Measurements from ENCODE around the gene MEOX2.

Gene MEOX2

GRCh38 chr7:15686295-15686956 is at the start of gene MEOX2:
Gene MEOX2, minus strand, starts transcription at chr7:15686683. Its CDS starts 281 bp downstream, at chr7:15686402.
- DNase-seq: no peak

DNA sequence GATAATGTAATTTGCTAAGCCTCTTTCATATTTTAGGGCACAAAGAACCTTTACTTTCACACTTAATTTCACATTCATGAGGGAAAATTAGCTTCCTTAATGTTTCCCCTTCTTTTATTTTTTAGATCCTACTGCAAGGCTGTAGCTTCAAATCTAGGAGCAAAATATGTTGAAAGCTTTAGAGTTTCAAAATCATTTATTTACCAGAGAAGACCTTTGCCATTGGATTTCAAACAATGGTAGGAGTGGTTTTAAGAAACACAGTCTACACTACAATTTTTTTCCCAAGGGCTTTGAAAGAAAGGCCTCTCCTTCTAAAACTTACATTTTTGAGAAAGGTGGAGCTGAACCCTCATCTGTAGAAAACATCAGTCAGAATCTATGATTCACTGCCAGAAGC is 43.3 kb upstream of the MEOX2 start:
- no peak for DNase-seq

DNA sequence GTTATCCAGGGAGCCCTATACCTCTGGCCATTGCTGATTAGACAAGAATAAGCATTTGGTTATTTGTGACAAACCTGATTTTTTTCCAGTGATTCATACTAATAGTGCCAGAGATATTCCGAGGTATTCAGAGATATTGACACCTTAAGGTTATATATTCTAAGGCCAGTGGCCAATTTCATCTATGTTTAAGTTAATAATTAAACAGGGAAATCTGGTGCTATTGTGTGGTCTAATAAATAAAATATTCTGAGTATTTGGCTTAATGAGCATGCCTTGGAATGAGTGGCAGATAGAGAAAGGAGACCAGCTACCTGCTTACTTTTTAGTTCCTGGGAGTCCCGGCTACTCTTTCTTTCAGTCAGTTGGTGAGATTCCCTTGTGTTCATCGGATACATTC is 38.6 kb upstream of the MEOX2 start:
- DNase-seq: no peak

- no peak for DNase-seq
Observed at GRCh38 chr7:15723841-15724240, 37.4 kb upstream of the MEOX2 start.

- no peak for DNase-seq
Observed at GRCh38 chr7:15720849-15721471, 34.5 kb upstream of the MEOX2 start.

DNA sequence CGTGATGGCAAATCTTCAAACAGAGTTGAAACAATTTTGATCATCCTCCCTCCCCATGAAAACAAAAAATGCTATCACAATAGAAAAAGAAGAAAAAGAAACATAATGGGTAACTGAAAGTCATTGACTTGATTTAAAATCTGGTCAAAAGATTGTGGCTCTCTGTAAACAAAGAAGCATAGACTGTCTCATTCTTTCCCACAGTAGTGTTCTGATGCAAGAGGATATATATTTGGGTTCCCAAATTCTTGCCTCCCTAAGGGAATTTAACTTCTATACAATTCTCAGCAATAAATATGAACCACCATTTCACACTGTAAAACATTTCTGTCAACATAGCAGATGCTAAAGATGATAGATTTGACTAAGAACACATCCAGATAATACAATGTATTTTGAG is 32.8 kb upstream of the MEOX2 start:
- DNase-seq: no peak

GRCh38 chr7:15715435-15715834 is 29.0 kb upstream of the MEOX2 start:
- no peak for DNase-seq

- no peak for DNase-seq
Observed at GRCh38 chr7:15709978-15710377, 23.5 kb upstream of the MEOX2 start.

DNA sequence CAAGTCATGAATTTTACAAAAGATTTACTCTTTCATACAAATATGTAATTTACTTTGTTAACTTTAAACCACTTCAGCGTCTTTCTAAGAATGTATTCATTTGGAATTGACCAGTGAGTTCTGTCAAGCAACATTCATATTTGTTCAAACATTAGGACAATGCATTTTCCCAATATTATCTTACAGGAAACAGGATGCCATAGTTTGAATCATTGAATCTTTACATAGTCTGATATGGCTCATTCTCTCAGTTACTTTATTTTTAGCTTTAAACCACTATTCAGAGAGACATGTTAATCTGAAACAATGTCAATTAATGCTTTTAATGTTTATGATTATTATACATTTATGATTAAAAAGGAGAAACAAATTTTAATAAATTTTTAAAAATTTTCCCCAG is 21.1 kb upstream of the MEOX2 start:
- no peak for DNase-seq

DNA sequence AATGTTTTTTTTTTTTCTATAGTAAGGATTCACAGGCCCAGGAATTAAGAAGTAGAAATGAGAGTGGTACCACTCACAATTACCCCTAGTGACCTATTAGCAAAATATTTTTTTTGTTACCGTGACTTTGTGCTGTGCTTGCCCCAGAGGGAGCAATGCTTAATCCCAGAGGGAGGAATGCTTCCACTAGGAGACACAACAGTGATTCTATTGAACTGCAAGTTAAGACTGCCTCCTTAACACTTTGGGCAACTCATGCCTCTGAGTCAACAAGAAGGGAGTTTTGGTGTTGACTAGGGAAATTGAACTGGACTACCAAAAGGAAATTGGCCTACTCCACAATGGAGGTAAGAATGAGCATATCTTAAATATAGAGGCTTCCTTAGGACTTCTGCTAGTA is 17.2 kb upstream of the MEOX2 start:
- DNase-seq: no peak

DNA sequence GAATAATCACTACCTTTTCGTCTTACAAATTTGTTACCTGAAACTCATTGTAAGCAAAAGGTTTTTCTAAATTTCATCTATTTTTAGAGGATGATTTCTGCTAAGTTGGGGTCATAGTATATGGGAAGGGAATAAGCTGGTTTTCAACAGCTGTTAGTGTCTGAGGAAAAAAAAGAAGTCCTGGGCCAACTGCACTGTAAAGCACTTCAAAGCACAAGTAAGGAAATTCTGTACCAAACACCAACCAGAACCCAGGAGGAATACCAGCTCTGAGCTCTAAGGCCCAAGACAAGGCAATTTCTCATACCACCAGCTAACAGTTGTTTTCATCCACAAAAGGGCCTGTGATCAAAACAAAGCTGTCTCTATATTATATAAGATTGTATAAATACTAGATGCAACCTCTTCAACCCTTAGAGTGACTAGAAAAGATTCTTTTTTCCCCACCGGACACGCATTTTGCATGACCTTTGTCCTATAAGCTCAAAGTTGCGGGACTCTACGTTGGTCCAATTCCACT is 6.1 kb upstream of the MEOX2 start:
- DNase-seq: no peak

GRCh38 chr7:15688911-15689310 is 2.4 kb upstream of the MEOX2 start:
- DNase-seq: no peak

DNA sequence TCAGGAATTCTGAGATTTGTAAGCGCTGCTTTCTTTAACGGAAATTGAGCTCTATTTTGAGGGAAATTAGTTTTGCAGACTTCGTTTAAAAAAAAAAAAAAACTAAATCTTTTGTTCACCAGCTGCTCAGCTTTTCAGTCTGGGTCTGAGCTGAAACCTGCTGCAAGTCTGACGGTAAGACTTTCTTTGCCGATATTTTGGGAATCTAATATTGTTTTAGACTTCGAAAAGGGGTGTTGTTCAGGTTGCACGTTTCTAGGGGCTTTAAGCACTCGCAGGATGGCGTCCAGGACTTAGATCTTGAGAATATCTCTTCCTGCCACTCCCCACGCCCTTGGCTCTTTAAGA is 1.8 kb upstream of the MEOX2 start:
- no peak for DNase-seq

- DNase-seq: no peak
Observed at GRCh38 chr7:15687546-15688278, 1.2 kb upstream of the MEOX2 start.

DNA sequence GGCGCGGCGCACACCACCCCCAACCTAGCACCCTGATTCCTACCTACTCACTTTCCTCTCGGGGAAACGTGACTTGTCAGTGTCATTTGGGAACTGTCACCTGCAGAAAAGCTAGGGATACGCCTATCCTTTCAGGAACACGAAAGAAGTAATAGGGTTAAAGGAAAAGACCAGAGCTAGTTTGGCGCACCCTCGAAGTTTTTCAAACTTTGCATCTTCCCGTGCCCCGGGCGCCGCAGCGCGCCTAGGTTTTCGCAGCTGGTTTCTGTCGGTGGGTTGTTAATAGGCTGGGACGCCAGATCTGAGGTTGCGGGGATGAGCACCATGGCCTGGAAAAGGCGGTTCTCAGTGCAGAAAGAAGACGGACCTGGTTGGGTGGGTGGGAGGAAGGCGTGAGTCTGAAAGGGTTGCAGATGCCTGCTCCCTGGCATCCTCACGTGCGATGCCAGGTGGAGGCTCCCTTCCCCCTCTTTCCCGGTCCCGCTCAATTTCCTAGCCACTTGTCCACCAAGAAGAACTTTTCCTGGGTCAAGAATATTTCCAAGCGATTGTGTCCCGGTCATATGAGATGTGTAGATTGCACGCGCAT is 568 bp upstream of the MEOX2 start:
- no peak for DNase-seq

DNA sequence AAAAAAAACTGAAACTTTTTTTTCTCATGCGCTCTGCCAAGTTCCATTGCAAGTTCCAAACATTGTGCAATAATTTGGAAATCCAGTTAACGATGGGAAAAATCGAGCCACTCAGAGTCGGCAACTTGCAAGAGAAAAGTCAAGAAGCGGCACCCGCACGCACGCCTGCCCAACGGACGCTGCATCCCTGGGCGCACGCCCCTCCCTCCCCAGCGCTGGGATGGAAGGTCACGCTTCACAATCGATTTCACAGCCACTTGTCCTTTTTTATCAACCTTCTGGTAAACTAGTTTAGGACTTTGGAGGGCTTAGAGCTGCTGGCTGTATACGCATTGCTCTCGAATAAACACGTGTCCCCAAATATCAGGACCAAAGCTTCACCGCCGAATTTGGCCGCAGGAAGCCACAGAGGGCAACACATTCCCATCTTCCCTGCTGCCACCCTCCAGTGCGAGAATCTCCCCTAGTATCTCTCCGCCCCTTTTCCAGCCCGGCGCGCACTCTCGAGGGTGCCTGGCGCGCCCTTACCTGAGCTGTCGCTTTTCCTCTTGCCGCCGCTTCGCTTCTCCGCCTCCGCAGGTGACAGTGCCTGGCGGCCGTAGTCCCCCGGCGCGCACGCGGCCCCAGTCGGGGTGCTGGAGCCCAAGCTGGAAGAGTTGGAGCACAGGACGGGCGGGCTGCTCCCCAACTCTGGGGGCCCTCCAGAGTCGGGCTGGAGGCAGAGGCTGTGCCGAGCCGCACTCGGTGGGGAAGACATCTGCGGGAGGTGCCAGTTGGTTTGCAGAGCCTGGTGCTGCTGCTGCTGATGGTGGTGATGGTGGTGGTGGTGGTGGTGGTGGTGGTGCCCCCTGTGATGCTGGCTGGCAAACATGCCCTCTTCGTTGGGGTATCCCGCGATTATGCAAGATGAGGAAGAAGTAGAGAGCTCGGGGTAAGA is 857 bp downstream of the MEOX2 start:
- no peak for DNase-seq

DNA sequence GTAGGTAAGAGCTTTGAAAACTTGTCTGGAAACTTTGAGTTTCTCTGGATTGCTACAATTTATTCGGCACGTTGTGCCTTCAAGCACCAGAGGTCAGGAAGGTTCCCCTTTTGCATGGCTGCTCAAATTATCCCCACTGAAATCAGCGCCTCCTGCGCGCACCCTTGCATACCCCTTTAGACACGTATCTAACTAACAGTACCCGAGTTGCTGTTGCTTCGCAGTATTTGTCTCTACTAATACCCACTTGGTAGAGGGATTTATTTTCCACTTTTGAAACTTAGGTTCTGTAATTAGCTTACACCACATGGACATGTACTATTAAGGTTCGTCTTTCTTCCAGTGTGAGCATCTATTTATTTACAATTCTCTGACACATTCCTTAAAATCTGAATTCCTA is 1.6 kb downstream of the MEOX2 start:
- DNase-seq: no peak

GRCh38 chr7:15684111-15684800 is 2.2 kb downstream of the MEOX2 start:
- DNase-seq: no peak

DNA sequence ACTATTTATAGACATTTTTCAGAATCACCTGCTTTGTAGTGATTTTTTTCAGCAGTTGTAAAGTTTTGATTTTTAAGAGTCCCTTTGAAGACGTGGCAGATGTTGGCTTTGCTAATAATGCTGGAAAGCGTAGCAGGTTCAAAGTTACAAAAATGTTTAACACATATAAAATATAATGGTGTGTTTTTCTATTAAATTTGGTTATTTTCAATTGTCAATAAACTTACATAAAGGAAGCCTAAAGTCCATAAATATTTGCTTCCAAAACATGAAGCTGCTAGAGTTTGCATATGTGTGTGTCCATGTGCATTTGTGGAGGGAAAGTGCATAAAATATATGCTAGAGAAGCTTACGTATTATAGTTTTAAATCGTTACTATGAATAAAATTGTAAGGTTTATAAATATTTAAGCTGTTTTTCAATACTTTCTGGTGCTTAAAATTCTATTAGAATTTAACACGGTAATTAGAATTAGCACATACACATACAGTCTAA is 3.7 kb downstream of the MEOX2 start:
- DNase-seq: no peak

GRCh38 chr7:15682111-15682510 is 4.4 kb downstream of the MEOX2 start:
- no peak for DNase-seq

DNA sequence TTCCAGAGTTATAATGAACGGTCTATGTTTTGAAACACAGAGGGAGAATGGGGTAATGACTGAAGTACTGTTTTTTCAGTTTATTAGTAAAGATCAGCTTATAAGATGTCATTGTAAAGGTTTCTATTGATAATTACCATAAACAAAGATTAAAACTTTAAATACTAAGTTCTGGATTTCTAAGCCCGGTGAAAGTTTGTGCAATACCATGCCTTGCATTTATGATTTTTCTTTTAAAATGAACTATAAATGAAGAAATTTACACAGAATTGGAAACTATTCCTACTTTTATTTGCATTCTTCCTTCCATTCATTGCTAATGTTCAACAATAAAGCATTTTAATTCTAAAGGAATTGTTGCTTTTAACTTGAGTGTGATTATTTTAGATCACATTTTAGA is 4.9 kb downstream of the MEOX2 start:
- no peak for DNase-seq

DNA sequence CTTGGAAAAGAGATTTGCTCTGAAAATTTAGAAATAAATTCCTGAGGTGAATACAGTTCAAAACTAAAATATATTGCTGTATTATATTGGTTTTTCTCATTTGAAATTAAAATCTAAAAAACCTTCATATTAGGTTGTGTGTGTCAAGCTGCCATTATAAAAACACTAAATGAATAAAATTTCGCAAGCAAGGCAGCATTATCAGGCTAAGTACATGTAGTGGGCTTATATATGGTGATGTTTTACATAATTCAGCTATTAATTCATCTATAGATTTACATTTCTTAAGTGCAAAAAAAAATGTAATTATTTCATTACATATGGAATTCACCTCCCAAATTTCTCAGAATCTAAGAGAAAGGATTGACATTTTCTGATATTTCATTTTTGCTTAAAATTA is 5.3 kb downstream of the MEOX2 start:
- no peak for DNase-seq

All from activated effector memory CD4-positive, alpha-beta T cell treated with Interleukin-2 at 50 U/mL for 16 hours (primary cell).